HepG2 (cell line): ENCODE data around the gene ZNF530. TPM values are rescaled to one million over a fixed set of nuclear protein-coding genes. Genes with fewer than 3 reads are reported as not detected.
A peak's percentile ranks its signal among the peaks of the same experiment; 100 is the strongest.

Experiments
- AHR ChIP-seq: IDR thresholded peaks from 2 replicates; pipeline ENCODE4 v1.6.1; 2018; ENCODE audit warnings: missing genetic modification reagents, missing compliant biosample characterization
- ATF6 ChIP-seq: sonication (generic); formaldehyde crosslinking; conservative IDR thresholded peaks from 2 replicates; pipeline ENCODE4 v1.4.0; 2020; ENCODE audit warnings: missing genetic modification reagents
- ATF7 ChIP-seq, 2 experiments: fragments of 450-650 bp in 1 of 2; sonication (generic) in 1 of 2; formaldehyde crosslinking in 1 of 2; IDR thresholded peaks; 2 replicates each; pipeline versions ENCODE4 v1.4.0 to v1.6.1; 2016 to 2020; ENCODE audit warnings: antibody characterized with exemption in 1 of 2, mild to moderate bottlenecking in 1 of 2, missing genetic modification reagents in 1 of 2
- CREB1 ChIP-seq, 2 experiments: fragments of 450-650 bp in 1 of 2; IDR thresholded peaks; 2 replicates each; pipeline ENCODE4 v1.6.1; 2016 to 2017; ENCODE audit warnings: control low read depth in 1 of 2, mild to moderate bottlenecking in 1 of 2, missing compliant biosample characterization in 1 of 2, missing genetic modification characterization in 1 of 2
- EZH2 ChIP-seq: conservative IDR thresholded peaks from 2 replicates; pipeline ENCODE4 v1.6.1; 2012; ENCODE audit warnings: mild to moderate bottlenecking, low read depth, low read length, moderate library complexity
- FOXA3 ChIP-seq: IDR thresholded peaks from 2 replicates; pipeline ENCODE4 v1.6.1; 2016; ENCODE audit warnings: missing genetic modification reagents, missing compliant biosample characterization
- IKZF4 ChIP-seq: sonication (generic); formaldehyde crosslinking; IDR thresholded peaks from 2 replicates; pipeline ENCODE4 v1.5.1; 2020; ENCODE audit warnings: borderline replicate concordance, mild to moderate bottlenecking, low read depth, missing genetic modification reagents; ENCODE audit errors: not compliant biosample characterization
- IRF2 ChIP-seq: IDR thresholded peaks from 2 replicates; pipeline ENCODE4 v1.6.1; 2018; ENCODE audit warnings: missing genetic modification reagents, missing compliant biosample characterization
- KAT7 ChIP-seq: IDR thresholded peaks from 2 replicates; pipeline ENCODE4 v1.6.1; 2018; ENCODE audit warnings: borderline replicate concordance, missing compliant biosample characterization
- KDM5B ChIP-seq: sonication (generic); formaldehyde crosslinking; IDR thresholded peaks from 2 replicates; pipeline ENCODE4 v1.4.0; 2020; ENCODE audit warnings: missing genetic modification reagents, mild to moderate bottlenecking, borderline replicate concordance
- MBD4 ChIP-seq: IDR thresholded peaks from 2 replicates; pipeline ENCODE4 v1.6.1; 2012; ENCODE audit warnings: low read length, inconsistent platforms, borderline replicate concordance
- MXI1 ChIP-seq: IDR thresholded peaks from 3 replicates; pipeline ENCODE4 v1.6.1; 2012; ENCODE audit warnings: low read depth, low read length, inconsistent platforms, borderline replicate concordance
- PAX8 ChIP-seq: sonication (generic); formaldehyde crosslinking; IDR thresholded peaks from 2 replicates; pipeline ENCODE4 v1.8.0; 2022; ENCODE audit warnings: mild to moderate bottlenecking, missing genetic modification reagents, borderline replicate concordance
- PTBP1 ChIP-seq: fragments of 200-400 bp; formaldehyde crosslinking; IDR thresholded peaks from 2 replicates; pipeline ENCODE4 v1.6.1; 2018; ENCODE audit warnings: low read length, low read depth; ENCODE audit not compliant: poor library complexity, severe bottlenecking
- YY1 ChIP-seq: IDR thresholded peaks from 2 replicates; pipeline ENCODE4 v1.6.1; 2011; ENCODE audit warnings: low read length, low read depth, moderate library complexity, mild to moderate bottlenecking; ENCODE audit not compliant: insufficient read depth, insufficient replicate concordance
- ZBTB44 ChIP-seq: sonication (generic); formaldehyde crosslinking; IDR thresholded peaks from 2 replicates; pipeline ENCODE4 v1.4.0; 2020; ENCODE audit warnings: missing genetic modification reagents
- ZFP36 ChIP-seq: fragments of 150-350 bp; IDR thresholded peaks from 2 replicates; pipeline ENCODE4 v1.6.1; 2018; ENCODE audit warnings: borderline replicate concordance, low read length, low read depth; ENCODE audit not compliant: partially characterized antibody
- ZNF121 ChIP-seq: sonication (generic); formaldehyde crosslinking; IDR thresholded peaks from 2 replicates; pipeline ENCODE4 v1.5.0; 2020; ENCODE audit warnings: mild to moderate bottlenecking, missing genetic modification reagents
- ZNF136 ChIP-seq: sonication (generic); formaldehyde crosslinking; IDR thresholded peaks from 2 replicates; pipeline ENCODE4 v1.8.1; 2022; ENCODE audit warnings: low read depth, mild to moderate bottlenecking, moderate library complexity, missing genetic modification reagents
- ZNF235 ChIP-seq: sonication (generic); formaldehyde crosslinking; IDR thresholded peaks from 2 replicates; pipeline ENCODE4 v1.8.1; 2023; ENCODE audit warnings: mild to moderate bottlenecking, missing genetic modification reagents, borderline replicate concordance
- ZNF766 ChIP-seq: sonication (generic); formaldehyde crosslinking; IDR thresholded peaks from 2 replicates; pipeline ENCODE4 v1.5.0; 2020; ENCODE audit warnings: missing genetic modification reagents, borderline replicate concordance
- ZNF792 ChIP-seq: IDR thresholded peaks from 2 replicates; pipeline ENCODE4 v1.6.1; 2016
- ZNF891 ChIP-seq: sonication (generic); formaldehyde crosslinking; IDR thresholded peaks from 2 replicates; pipeline ENCODE4 v1.5.0; 2020; ENCODE audit warnings: mild to moderate bottlenecking, missing genetic modification reagents
- ZSCAN5A ChIP-seq: sonication (generic); formaldehyde crosslinking; IDR thresholded peaks from 2 replicates; pipeline ENCODE4 v1.8.0; 2022; ENCODE audit warnings: mild to moderate bottlenecking, missing genetic modification reagents, borderline replicate concordance
- polyA plus RNA-seq, 8 experiments: library from polyadenylated mRNA; depleted of rRNA in 3 of 8; stranded (reverse) in 7 of 8; unstranded in 1 of 8; fragments of >200 nt; fragmentation: Illumina TruSeq in 4 of 8; extraction: Trizol in 4 of 8; gene quantifications; 2 replicates each; pipeline versions ENCODE4 v1.2.1 to v1.2.3, GENCODE V29; 2011 to 2016; ENCODE audit warnings: low read depth in 4 of 8, missing spikeins in 1 of 8, mixed read lengths in 1 of 8; ENCODE audit not compliant: insufficient read depth in 1 of 8
- total RNA-seq, 5 experiments: library from RNA; depleted of rRNA; stranded (reverse); fragments of >200 nt; fragmentation: Illumina TruSeq; extraction: Trizol; gene quantifications; 2 replicates each; pipeline ENCODE4 v1.2.3, GENCODE V29; 2016; ENCODE audit warnings: low read depth in 1 of 5

Gene ZNF530
- total and polyA plus RNA-seq, 2 of the 13 experiments (the other 11 are each of a cell fraction or from before 2014, with no cell fraction given): 1.1 to 7.8 TPM

GRCh38 chr19:57613941-57614743 lies 14.5 kb downstream of the ZNF530 start, which contains the start of gene ZNF134 (continued):
- TF ChIP-seq ZSCAN5A (0 out of 2 replicates have a peak, but pooled peaks have one; percentile 28), ZNF235 (CRISPR knock-in tag) (peak; percentile 76; the same call in 1 of the 2 replicates), MXI1 (peak; percentile 72; the same call in 1 of the 3 replicates), PAX8 (CRISPR knock-in tag) (peak; percentile 42; the same call in 1 of the 2 replicates), AHR (CRISPR knock-in tag) (0 out of 2 replicates have a peak, but pooled peaks have one; percentile 23), FOXA3 (CRISPR knock-in tag) (peak; percentile 23; the same call in 1 of the 2 replicates), EZH2 (no peak), ZNF136 (peak; percentile 86; the same call in 1 of the 2 replicates), MBD4 (no peak), IRF2 (CRISPR knock-in tag) (peak; percentile 95), IKZF4 (CRISPR knock-in tag) (peak; percentile 20), CREB1 (IDR thresholded peaks at IDR 0.05) (no peak), CREB1 (CRISPR knock-in tag; IDR thresholded peaks at IDR 0.05) (peak; percentile 82), ZNF792 (CRISPR knock-in tag) (peak; percentile 45; the same call in 1 of the 2 replicates), ZNF121 (CRISPR knock-in tag) (0 out of 2 replicates have a peak, but pooled peaks have one; percentile 24), ATF7 (IDR thresholded peaks at IDR 0.05) (no peak), ATF7 (CRISPR knock-in tag; IDR thresholded peaks at IDR 0.05) (no peak), PTBP1 (no peak), ZNF891 (CRISPR knock-in tag) (no peak), YY1 (peak; percentile 93), KAT7 (CRISPR knock-in tag) (peak; percentile 68; the same call in 1 of the 2 replicates), ZBTB44 (CRISPR knock-in tag) (no peak), ZNF766 (CRISPR knock-in tag) (0 out of 2 replicates have a peak, but pooled peaks have one; percentile 54), ATF6 (CRISPR knock-in tag) (peak; percentile 49; the same call in 1 of the 2 replicates), ZFP36 (no peak), KDM5B (CRISPR knock-in tag) (peak; percentile 47; the same call in 1 of the 2 replicates)
